Fibroblast of the conjunctiva (primary cell): ENCODE measurements around the gene CDX2.
A peak's percentile ranks its signal among the peaks of the same experiment; 100 is the strongest.
"Not testable (repeated sequence)": the region's sequence is repeated elsewhere in the genome, so short reads cannot be mapped to it uniquely, and the experiment has no call there.

Experiments
- DNase-seq: peaks from one replicate; pipeline ENCODE4 v3.0.0-alpha.2; 2010; ENCODE audit warnings: low read depth

Gene CDX2

GRCh38 chr13:27969082-27969865 is at the start of gene CDX2:
TSS of gene CDX2 (minus strand) at chr13:27969315. CDS start at chr13:27969006, 309 bp downstream.
- no peak for DNase-seq

- no peak for DNase-seq
These were observed 45.2 kb upstream of the CDX2 start for GRCh38 chr13:28014301-28014700.

- no peak for DNase-seq
These were observed 44.4 kb upstream of the CDX2 start for GRCh38 chr13:28013482-28013881.

- no peak for DNase-seq
These were observed 43.8 kb upstream of the CDX2 start for GRCh38 chr13:28012896-28013295.

- DNase-seq, result no peak
These were observed 43.3 kb upstream of the CDX2 start for GRCh38 chr13:28012383-28012782.

- DNase-seq, result no peak
These were observed 40.9 kb upstream of the CDX2 start for GRCh38 chr13:28010046-28010445.

GRCh38 chr13:28005016-28005415 is 35.9 kb upstream of the CDX2 start:
- not testable (repeated sequence) for DNase-seq

GRCh38 chr13:28002886-28003698 is 34.0 kb upstream of the CDX2 start:
- no peak for DNase-seq

GRCh38 chr13:28001837-28002473 is 32.8 kb upstream of the CDX2 start:
- DNase-seq, result no peak

GRCh38 chr13:28001049-28001448 is 31.9 kb upstream of the CDX2 start:
- no peak for DNase-seq

- DNase-seq, result no peak
These were observed 31.5 kb upstream of the CDX2 start for GRCh38 chr13:28000567-28000966.

GRCh38 chr13:27997904-27998522 is 28.9 kb upstream of the CDX2 start:
- DNase-seq, result peak; percentile 4

- DNase-seq, result no peak
These were observed 22.8 kb upstream of the CDX2 start for GRCh38 chr13:27991881-27992280.

GRCh38 chr13:27988520-27988919 is 19.4 kb upstream of the CDX2 start, which contains the start of gene URAD:
TSS of gene URAD (minus strand) at chr13:27988693. CDS start at chr13:27988637, 56 bp downstream.
- no peak for DNase-seq

- no peak for DNase-seq
These were observed 16.5 kb upstream of the CDX2 start for GRCh38 chr13:27985600-27985999.

- DNase-seq, result no peak
These were observed 13.2 kb upstream of the CDX2 start for GRCh38 chr13:27982361-27982760.

GRCh38 chr13:27981006-27981708 is 12.0 kb upstream of the CDX2 start:
- DNase-seq, result no peak

- DNase-seq, result no peak
These were observed 11.3 kb upstream of the CDX2 start for GRCh38 chr13:27980280-27980998.

GRCh38 chr13:27979765-27980279 is 10.7 kb upstream of the CDX2 start:
- DNase-seq, result no peak

- no peak for DNase-seq
These were observed 10.0 kb upstream of the CDX2 start for GRCh38 chr13:27979001-27979643.
